Astrocyte (in vitro differentiated cells and primary cell): Measurements from ENCODE around the gene BCAR1.

ENCODE experiments used
- CTCF ChIP-seq: IDR thresholded peaks from 2 replicates; pipeline ENCODE4 v1.5.1; 2011; ENCODE audit warnings: low read depth, mild to moderate bottlenecking, inconsistent platforms, low read length, moderate library complexity; ENCODE audit not compliant: insufficient read depth
- EZH2 ChIP-seq: IDR thresholded peaks from 2 replicates; pipeline ENCODE4 v1.6.1; 2012; ENCODE audit warnings: mild to moderate bottlenecking, low read length, inconsistent platforms; ENCODE audit not compliant: insufficient read depth

- TF ChIP-seq CTCF: no peak
- no peak for TF ChIP-seq EZH2
Measured at GRCh38 chr16:75250089-75250808, 1.2 kb downstream of the BCAR1 start.
